ENCODE measurements around the gene MGAT4D.
"Not testable (repeated sequence)": the region's sequence is repeated elsewhere in the genome, so short reads cannot be mapped to it uniquely, and the experiment has no call there.

Gene MGAT4D

GRCh38 chr4:140497747-140498636 lies at the start of gene MGAT4D:
Gene MGAT4D (minus strand): TSS chr4:140498293. CDS start chr4:140498222, 71 bp downstream.
- no peak for DNase-seq (ENCODE audit: low read depth, low spot score)

GRCh38 chr4:140533951-140534480 lies 35.9 kb upstream of the MGAT4D start:
- DNase-seq (ENCODE audit: low read depth, low spot score), result no peak

- no peak for DNase-seq (ENCODE audit: low read depth, low spot score)
Measured at GRCh38 chr4:140529434-140529833, 31.3 kb upstream of the MGAT4D start.

- peak; percentile 92 for DNase-seq (ENCODE audit: low read depth, low spot score)
Measured at GRCh38 chr4:140523857-140524742, 26.0 kb upstream of the MGAT4D start, which contains the start of gene ELMOD2. Gene ELMOD2 (plus strand): TSS chr4:140524168. CDS start chr4:140525429, 1,261 bp downstream.

- DNase-seq (ENCODE audit: low read depth, low spot score), result no peak
Measured at GRCh38 chr4:140523370-140523856, 25.3 kb upstream of the MGAT4D start.

GRCh38 chr4:140515423-140515822 lies 17.3 kb upstream of the MGAT4D start:
- DNase-seq (ENCODE audit: low read depth, low spot score), result no peak

- not testable (repeated sequence) for DNase-seq (ENCODE audit: low read depth, low spot score)
Measured at GRCh38 chr4:140513765-140514164, 15.7 kb upstream of the MGAT4D start.

GRCh38 chr4:140504261-140504660 lies 6.2 kb upstream of the MGAT4D start:
- no peak for DNase-seq (ENCODE audit: low read depth, low spot score)

- DNase-seq (ENCODE audit: low read depth, low spot score), result no peak
Measured at GRCh38 chr4:140499391-140499790, 1.3 kb upstream of the MGAT4D start.

GRCh38 chr4:140497405-140497746 lies 717 bp downstream of the MGAT4D start:
- no peak for DNase-seq (ENCODE audit: low read depth, low spot score)

- no peak for DNase-seq (ENCODE audit: low read depth, low spot score)
Measured at GRCh38 chr4:140485939-140486338, 12.2 kb downstream of the MGAT4D start.

- no peak for DNase-seq (ENCODE audit: low read depth, low spot score)
Measured at GRCh38 chr4:140483445-140483844, 14.6 kb downstream of the MGAT4D start.

- no peak for DNase-seq (ENCODE audit: low read depth, low spot score)
Measured at GRCh38 chr4:140472156-140472555, 25.9 kb downstream of the MGAT4D start.

GRCh38 chr4:140469791-140470733 lies 28.0 kb downstream of the MGAT4D start:
- no peak for DNase-seq (ENCODE audit: low read depth, low spot score)

GRCh38 chr4:140466146-140466545 lies 31.9 kb downstream of the MGAT4D start:
- no peak for DNase-seq (ENCODE audit: low read depth, low spot score)

- no peak for DNase-seq (ENCODE audit: low read depth, low spot score)
Measured at GRCh38 chr4:140463614-140464013, 34.5 kb downstream of the MGAT4D start.

- DNase-seq (ENCODE audit: low read depth, low spot score), result no peak
Measured at GRCh38 chr4:140463182-140463581, 34.9 kb downstream of the MGAT4D start.

- no peak for DNase-seq (ENCODE audit: low read depth, low spot score)
Measured at GRCh38 chr4:140450352-140450751, 47.7 kb downstream of the MGAT4D start.

GRCh38 chr4:140448830-140449229 lies 49.3 kb downstream of the MGAT4D start:
- DNase-seq (ENCODE audit: low read depth, low spot score), result no peak

GRCh38 chr4:140448162-140448561 lies 49.9 kb downstream of the MGAT4D start:
- no peak for DNase-seq (ENCODE audit: low read depth, low spot score)

- DNase-seq (ENCODE audit: low read depth, low spot score), result not testable (repeated sequence)
Measured at GRCh38 chr4:140444347-140444746, 53.7 kb downstream of the MGAT4D start.
